ENCODE results near the gene GFAP.

Gene GFAP

GRCh38 chr17:44899074-44899782 is 16.1 kb downstream of the GFAP start, which contains the start of gene EFTUD2:
TSS of gene EFTUD2 (minus strand) at chr17:44899445. CDS start at chr17:44894521, 4,924 bp downstream.
- no peak for DNase-seq (ENCODE audit: low read depth)

- no peak for DNase-seq (ENCODE audit: low read depth)
Measured at GRCh38 chr17:44898768-44899073, 16.6 kb downstream of the GFAP start.

- DNase-seq (ENCODE audit: low read depth) = no peak
Measured at GRCh38 chr17:44894642-44895041, 20.7 kb downstream of the GFAP start.

GRCh38 chr17:44892250-44892649 is 23.1 kb downstream of the GFAP start:
- no peak for DNase-seq (ENCODE audit: low read depth)

- DNase-seq (ENCODE audit: low read depth) = no peak
Measured at GRCh38 chr17:44889003-44889402, 26.3 kb downstream of the GFAP start.

- no peak for DNase-seq (ENCODE audit: low read depth)
Measured at GRCh38 chr17:44887971-44888954, 27.0 kb downstream of the GFAP start.

GRCh38 chr17:44887016-44887415 is 28.3 kb downstream of the GFAP start:
- no peak for DNase-seq (ENCODE audit: low read depth)

- no peak for DNase-seq (ENCODE audit: low read depth)
Measured at GRCh38 chr17:44884941-44885340, 30.4 kb downstream of the GFAP start.

GRCh38 chr17:44881145-44881544 is 34.2 kb downstream of the GFAP start:
- DNase-seq (ENCODE audit: low read depth) = no peak

GRCh38 chr17:44880062-44880461 is 35.2 kb downstream of the GFAP start:
- DNase-seq (ENCODE audit: low read depth) = no peak

GRCh38 chr17:44879376-44879775 is 35.9 kb downstream of the GFAP start:
- no peak for DNase-seq (ENCODE audit: low read depth)

GRCh38 chr17:44878627-44879221 is 36.6 kb downstream of the GFAP start:
- no peak for DNase-seq (ENCODE audit: low read depth)

- no peak for DNase-seq (ENCODE audit: low read depth)
Measured at GRCh38 chr17:44877121-44877520, 38.2 kb downstream of the GFAP start.

- no peak for DNase-seq (ENCODE audit: low read depth)
Measured at GRCh38 chr17:44875761-44876160, 39.5 kb downstream of the GFAP start.

GRCh38 chr17:44872131-44872768 is 43.0 kb downstream of the GFAP start:
- no peak for DNase-seq (ENCODE audit: low read depth)

- no peak for DNase-seq (ENCODE audit: low read depth)
Measured at GRCh38 chr17:44871556-44871955, 43.7 kb downstream of the GFAP start.

GRCh38 chr17:44867841-44868240 is 47.5 kb downstream of the GFAP start:
- no peak for DNase-seq (ENCODE audit: low read depth)

GRCh38 chr17:44865931-44866330 is 49.4 kb downstream of the GFAP start:
- peak; percentile 8 for DNase-seq (ENCODE audit: low read depth)

- DNase-seq (ENCODE audit: low read depth) = peak; percentile 20
Measured at GRCh38 chr17:44865231-44865660, 50.1 kb downstream of the GFAP start.

GRCh38 chr17:44864831-44865230 is 50.5 kb downstream of the GFAP start:
- DNase-seq (ENCODE audit: low read depth) = no peak

- no peak for DNase-seq (ENCODE audit: low read depth)
Measured at GRCh38 chr17:44863061-44863918, 52.0 kb downstream of the GFAP start.

All from non-pigmented ciliary epithelial cell (primary cell).